ENCODE measurements around the gene FOSL1.

- TF ChIP-seq CTCF (IDR thresholded peaks at IDR 0.05) (no peak), POLR2A (IDR thresholded peaks at IDR 0.05) (no peak), EP300 (IDR thresholded peaks at IDR 0.05) (no peak), POLR2AphosphoS5 (IDR thresholded peaks at IDR 0.05) (no peak)
These were observed 17.4 kb upstream of the FOSL1 start for GRCh38 chr11:65917434-65918210.

Measured in upper lobe of left lung (tissue), 4 donors.